SK-N-SH (cell line): ENCODE measurements around the gene CFAP20. TPM values are rescaled to one million over a fixed set of nuclear protein-coding genes. Genes with fewer than 3 reads are reported as not detected.

Source experiments
- CTCF ChIA-PET: fragments of 300-600, 350-600 bp; formaldehyde crosslinking; extraction: SDS; loops from one replicate; lab custom pipeline; 2021; lab: Yijun Ruan, JAX
- POLR2A ChIA-PET: fragments of 350-600 bp; sonication (Branson Sonifier 250); formaldehyde crosslinking; extraction: SDS; loops from one replicate; lab custom pipeline; 2020; ENCODE audit warnings: antibody characterized with exemption, inconsistent platforms; lab: Yijun Ruan, JAX
- DNase-seq: peaks from one replicate; pipeline ENCODE4 v3.0.0; 2012
- H2AFZ ChIP-seq: fragments of 200-600 bp; sonication (generic); 2 replicates; pipeline ENCODE4 v1.8.1; 2016; ENCODE audit warnings: antibody characterized with exemption, mild to moderate bottlenecking, low read depth
- H3F3A ChIP-seq: fragments of 200-600 bp; sonication (generic); replicated peaks from 2 replicates; pipeline ENCODE3; 2016; ENCODE audit warnings: antibody characterized with exemption, mild to moderate bottlenecking; ENCODE audit not compliant: insufficient read depth
- H3K27ac ChIP-seq, 2 experiments: fragments of 200-500 bp in 1 of 2; fragments of 200-600 bp in 1 of 2; sonication (Bioruptor generic) in 1 of 2; sonication (generic), shearing (Covaris generic) in 1 of 2; 2 replicates each; pipeline versions ENCODE4 v1.5.1 to v1.6.1; 2014 to 2016; ENCODE audit warnings: low read depth in 2 of 2, inconsistent platforms in 1 of 2, low read length in 1 of 2, mild to moderate bottlenecking in 1 of 2, mixed read lengths in 1 of 2
- H3K27me3 ChIP-seq: fragments of 200-600 bp; sonication (generic), shearing (Covaris generic); 2 replicates; pipeline ENCODE4 v1.6.1; 2016; ENCODE audit warnings: mixed run types; ENCODE audit not compliant: insufficient read depth
- H3K36me3 ChIP-seq, 2 experiments: fragments of 200-500 bp in 1 of 2; fragments of 200-600 bp in 1 of 2; sonication (Bioruptor generic) in 1 of 2; sonication (generic) in 1 of 2; replicated peaks in 1 of 2; 2 replicates each; pipeline versions ENCODE3 to v1.5.1; 2014 to 2016; ENCODE audit warnings: low read length in 1 of 2, mild to moderate bottlenecking in 1 of 2; ENCODE audit not compliant: insufficient read depth in 2 of 2, control insufficient read depth in 1 of 2
- H3K4me1 ChIP-seq, 2 experiments: fragments of 200-500 bp in 1 of 2; fragments of 200-600 bp in 1 of 2; sonication (Bioruptor generic) in 1 of 2; sonication (generic), shearing (Covaris generic) in 1 of 2; 2 replicates each; pipeline versions ENCODE4 v1.5.1 to v1.6.1; 2014 to 2016; ENCODE audit warnings: low read depth in 1 of 2, low read length in 1 of 2, mixed run types in 1 of 2; ENCODE audit not compliant: insufficient read depth in 2 of 2, control insufficient read depth in 1 of 2
- H3K4me2 ChIP-seq: fragments of 200-600 bp; sonication (generic), shearing (Covaris generic); 2 replicates; pipeline ENCODE4 v1.6.1; 2017; ENCODE audit warnings: mixed run types
- H3K4me3 ChIP-seq, 2 experiments: fragments of 200-500 bp in 1 of 2; fragments of 200-600 bp in 1 of 2; sonication (Bioruptor generic) in 1 of 2; sonication (generic), shearing (Covaris generic) in 1 of 2; 2 replicates each; pipeline versions ENCODE4 v1.5.1 to v1.8.1; 2014 to 2016; ENCODE audit warnings: low read depth in 2 of 2, inconsistent platforms in 1 of 2, low read length in 1 of 2, mild to moderate bottlenecking in 1 of 2, mixed read lengths in 1 of 2, moderate library complexity in 1 of 2
- H3K79me2 ChIP-seq: fragments of 200-600 bp; sonication (generic); 2 replicates; pipeline ENCODE4 v1.8.1; 2017; ENCODE audit warnings: mild to moderate bottlenecking; ENCODE audit not compliant: insufficient read depth
- H3K9ac ChIP-seq: fragments of 200-600 bp; sonication (generic); 2 replicates; pipeline ENCODE4 v1.6.1; 2017; ENCODE audit warnings: mixed run types
- H3K9me2 ChIP-seq: fragments of 200-600 bp; sonication (generic); 2 replicates; pipeline ENCODE4 v1.6.1; 2017; ENCODE audit warnings: mixed run types
- H3K9me3 ChIP-seq: fragments of 200-600 bp; sonication (generic); 2 replicates; pipeline ENCODE4 v1.6.1; 2017; ENCODE audit warnings: mixed run types, mild to moderate bottlenecking, moderate library complexity
- H4K20me1 ChIP-seq: fragments of 200-600 bp; sonication (generic); 2 replicates; pipeline ENCODE4 v1.6.1; 2017; ENCODE audit warnings: mild to moderate bottlenecking, mixed run types; ENCODE audit not compliant: insufficient read depth
- CTCF ChIP-seq: fragments of 200-600 bp; sonication (generic); IDR thresholded peaks from 2 replicates; pipeline ENCODE4 v1.6.1; 2017; ENCODE audit warnings: antibody characterized with exemption, mild to moderate bottlenecking, moderate library complexity
- ELF1 ChIP-seq: IDR thresholded peaks from 2 replicates; pipeline ENCODE4 v1.4.0; 2012
- EP300 ChIP-seq, 2 experiments: IDR thresholded peaks; 2 replicates each; pipeline versions ENCODE4 v1.4.0 to v1.6.1; 2012; ENCODE audit warnings: borderline replicate concordance in 1 of 2, low read depth in 1 of 2, low read length in 1 of 2
- EZH2phosphoT487 ChIP-seq: fragments of 200-600 bp; sonication (generic); IDR thresholded peaks from 2 replicates; pipeline ENCODE4 v1.6.1; 2017; ENCODE audit warnings: low read depth, mixed run types, mild to moderate bottlenecking, antibody characterized with exemption, moderate library complexity, borderline replicate concordance
- FOSL2 ChIP-seq: IDR thresholded peaks from 2 replicates; pipeline ENCODE4 v1.4.0; 2012; ENCODE audit warnings: low read depth, mild to moderate bottlenecking, moderate library complexity, borderline replicate concordance
- FOXM1 ChIP-seq: IDR thresholded peaks from 2 replicates; pipeline ENCODE4 v1.4.0; 2012; ENCODE audit warnings: low read depth, mild to moderate bottlenecking
- JUND ChIP-seq: IDR thresholded peaks from 2 replicates; pipeline ENCODE4 v1.4.0; 2012
- MAX ChIP-seq: IDR thresholded peaks from 2 replicates; pipeline ENCODE4 v1.4.0; 2012; ENCODE audit warnings: low read depth
- MXI1 ChIP-seq: IDR thresholded peaks from 2 replicates; pipeline ENCODE4 v1.6.1; 2012; ENCODE audit warnings: mild to moderate bottlenecking, low read depth, low read length, improper control_type of control experiment
- NFIC ChIP-seq: IDR thresholded peaks from 2 replicates; pipeline ENCODE4 v1.4.0; 2012; ENCODE audit warnings: borderline replicate concordance
- NRF1 ChIP-seq: IDR thresholded peaks from 2 replicates; pipeline ENCODE4 v1.6.1; 2012; ENCODE audit warnings: low read depth, mild to moderate bottlenecking, low read length
- PBX3 ChIP-seq: IDR thresholded peaks from 2 replicates; pipeline ENCODE4; 2012
- RAD21 ChIP-seq: IDR thresholded peaks from 2 replicates; pipeline ENCODE4 v1.6.1; 2012; ENCODE audit warnings: mild to moderate bottlenecking, low read length
- RCOR1 ChIP-seq: fragments of 150-350 bp; IDR thresholded peaks from 2 replicates; pipeline ENCODE4 v1.6.1; 2017; ENCODE audit warnings: antibody characterized with exemption, low read length
- RFX5 ChIP-seq: IDR thresholded peaks from 2 replicates; pipeline ENCODE4 v1.6.1; 2012; ENCODE audit warnings: mild to moderate bottlenecking, improper control_type of control experiment, low read length
- SIN3A ChIP-seq: IDR thresholded peaks from 2 replicates; pipeline ENCODE4 v1.6.1; 2012; ENCODE audit warnings: low read depth, mild to moderate bottlenecking, low read length, moderate library complexity, borderline replicate concordance
- TEAD4 ChIP-seq: IDR thresholded peaks from 2 replicates; pipeline ENCODE4 v1.4.0; 2012; ENCODE audit warnings: mild to moderate bottlenecking, borderline replicate concordance; ENCODE audit not compliant: insufficient read depth
- USF2 ChIP-seq: fragments of 150-350 bp; IDR thresholded peaks from 2 replicates; pipeline ENCODE4 v1.6.1; 2017; ENCODE audit warnings: antibody characterized with exemption, low read length, low read depth, borderline replicate concordance
- YY1 ChIP-seq: IDR thresholded peaks from 2 replicates; pipeline ENCODE4 v1.4.0; 2012; ENCODE audit warnings: low read depth, mild to moderate bottlenecking
- ZBTB33 ChIP-seq: IDR thresholded peaks from 2 replicates; pipeline ENCODE4 v1.4.0; 2012; ENCODE audit warnings: low read depth, borderline replicate concordance
- WGBS: methylation state at CpG from one replicate; pipeline ENCODE4 v1.1.6; 2017; ENCODE audit warnings: low lambda C conversion rate; 5-methylcytosine and 5-hydroxymethylcytosine counted together
- polyA plus RNA-seq, 3 experiments: library from polyadenylated mRNA; depleted of rRNA; stranded (reverse); fragments of >200 nt; gene quantifications; 2 replicates each; pipeline ENCODE4 v1.2.3, GENCODE V29; 2012

The CFAP20 gene
- polyA plus RNA-seq, 1 of the 3 experiments (the other 2 are of a cell fraction): 61.6 TPM

- ChIA-PET CTCF (no interaction called here), POLR2A (no interaction called here)
- Histone ChIP-seq H3K9me3 (peaks cover 3% of the 10 kb centered on the region; the same call in 1 of the 2 replicates), H3K9me2 (no peaks in the 10 kb centered on the region)
- TF ChIP-seq PBX3 (no peak), CTCF (no peak), RFX5 (no peak), SIN3A (no peak), FOSL2 (no peak), NRF1 (no peak), RCOR1 (no peak), FOXM1 (no peak), YY1 (no peak)
- TF ChIP-seq, all 33 proteins: peak for 0
- DNase-seq: no peak
- no peak overlapping the region for H3K4me3 ChIP-seq
- H3K9ac ChIP-seq: no peak overlapping the region
- no peaks in the 10 kb centered on the region for H3F3A ChIP-seq
- no peaks in the 10 kb centered on the region for H3K4me1 ChIP-seq
- no peak overlapping the region for H3K27ac ChIP-seq
- H3K4me2 ChIP-seq: no peak overlapping the region
- H4K20me1 ChIP-seq: no peaks in the 10 kb centered on the region
- H2AFZ ChIP-seq: no peak overlapping the region
- no peaks in the 10 kb centered on the region for H3K79me2 ChIP-seq
- no peaks in the 10 kb centered on the region for H3K36me3 ChIP-seq
- H3K27me3 ChIP-seq: no peaks in the 10 kb centered on the region
Observed at GRCh38 chr16:58138852-58139251, 9.7 kb upstream of the CFAP20 start.

- Histone ChIP-seq H3F3A (no peaks in the 10 kb centered on the region), H3K4me2 (no peak overlapping the region), H4K20me1 (no peaks in the 10 kb centered on the region), H3K27ac (no peak overlapping the region), H3K27me3 (no peaks in the 10 kb centered on the region), H3K9me3 (peaks cover 3% of the 10 kb centered on the region; the same call in 1 of the 2 replicates), H3K36me3 (no peaks in the 10 kb centered on the region), H3K9ac (no peak overlapping the region), H3K4me3 (no peak overlapping the region), H3K79me2 (no peaks in the 10 kb centered on the region), H3K9me2 (no peaks in the 10 kb centered on the region), H2AFZ (no peak overlapping the region), H3K4me1 (no peaks in the 10 kb centered on the region)
- ChIA-PET CTCF (no interaction called here), POLR2A (interaction anchor here (1.0 kb wide), 1 partner anchor 8 kb away, joined by 4 read pairs; the partner anchor contains the start of gene CFAP20)
- no peak for DNase-seq
- WGBS: 21% methylated on average over 2 of the region's 2 CpGs
- TF ChIP-seq SIN3A: no peak
- TF ChIP-seq MXI1: no peak
- no peak for TF ChIP-seq USF2
- TF ChIP-seq TEAD4: no peak
- TF ChIP-seq RAD21: no peak
- no peak for TF ChIP-seq ELF1
- no peak for TF ChIP-seq RFX5
- no peak for TF ChIP-seq CTCF
- no peak for TF ChIP-seq EP300 (IDR thresholded peaks at IDR 0.05; ENCODE audit: borderline replicate concordance in 1 of 2, low read depth in 1 of 2, low read length in 1 of 2)
- no peak for TF ChIP-seq NRF1
- TF ChIP-seq NFIC: no peak
- no peak for TF ChIP-seq EZH2phosphoT487
- TF ChIP-seq YY1: no peak
- TF ChIP-seq RCOR1: no peak
- no peak for TF ChIP-seq ZBTB33
- TF ChIP-seq MAX: no peak
- no peak for TF ChIP-seq JUND
Observed at GRCh38 chr16:58137581-58137980, 8.4 kb upstream of the CFAP20 start.
